DMS153 treated with DMSO at 0.1 percent for 48 hours (cell line): ENCODE measurements around the gene TFEC.

Source experiments
- DNase-seq: peaks from one replicate; lab custom pipeline; 2025; ENCODE audit not compliant: unreplicated experiment; lab: John Stamatoyannopoulos, UW

TFEC gene

GRCh38 chr7:115995701-115996100 is 34.9 kb downstream of the TFEC start:
- DNase-seq = no peak

- no peak for DNase-seq
These were observed 42.2 kb downstream of the TFEC start for GRCh38 chr7:115988401-115988800.

- no peak for DNase-seq
These were observed 43.1 kb downstream of the TFEC start for GRCh38 chr7:115987486-115987885.

- no peak for DNase-seq
These were observed 46.5 kb downstream of the TFEC start for GRCh38 chr7:115984105-115984504.

- no peak for DNase-seq
These were observed 50.4 kb downstream of the TFEC start for GRCh38 chr7:115980159-115980558.

- no peak for DNase-seq
These were observed 53.9 kb downstream of the TFEC start for GRCh38 chr7:115976651-115977050.

GRCh38 chr7:115975766-115976165 is 54.8 kb downstream of the TFEC start:
- no peak for DNase-seq

- no peak for DNase-seq
These were observed 57.2 kb downstream of the TFEC start for GRCh38 chr7:115973406-115973805.

GRCh38 chr7:115971506-115971905 is 59.1 kb downstream of the TFEC start:
- no peak for DNase-seq

GRCh38 chr7:115968596-115968995 is 62.0 kb downstream of the TFEC start:
- DNase-seq = no peak

GRCh38 chr7:115968171-115968570 is 62.4 kb downstream of the TFEC start:
- no peak for DNase-seq

GRCh38 chr7:115965796-115966475 is 64.6 kb downstream of the TFEC start:
- DNase-seq = no peak

- DNase-seq = no peak
These were observed 65.3 kb downstream of the TFEC start for GRCh38 chr7:115965236-115965635.

GRCh38 chr7:115964799-115965198 is 65.8 kb downstream of the TFEC start:
- no peak for DNase-seq

- DNase-seq = no peak
These were observed 68.2 kb downstream of the TFEC start for GRCh38 chr7:115962340-115962739.

- DNase-seq = no peak
These were observed 76.8 kb downstream of the TFEC start for GRCh38 chr7:115953592-115954255.

- DNase-seq = no peak
These were observed 77.7 kb downstream of the TFEC start for GRCh38 chr7:115952832-115953231.

GRCh38 chr7:115951547-115951946 is 79.0 kb downstream of the TFEC start:
- DNase-seq = no peak

GRCh38 chr7:115941703-115942268 is 88.8 kb downstream of the TFEC start:
- no peak for DNase-seq

GRCh38 chr7:115940460-115941060 is 90.0 kb downstream of the TFEC start:
- no peak for DNase-seq

- no peak for DNase-seq
These were observed 92.6 kb downstream of the TFEC start for GRCh38 chr7:115937960-115938359.

GRCh38 chr7:115933471-115933870 is 97.1 kb downstream of the TFEC start:
- DNase-seq = no peak
